ENCODE measurements around the gene RPLP2.

RPLP2 gene

DNA sequence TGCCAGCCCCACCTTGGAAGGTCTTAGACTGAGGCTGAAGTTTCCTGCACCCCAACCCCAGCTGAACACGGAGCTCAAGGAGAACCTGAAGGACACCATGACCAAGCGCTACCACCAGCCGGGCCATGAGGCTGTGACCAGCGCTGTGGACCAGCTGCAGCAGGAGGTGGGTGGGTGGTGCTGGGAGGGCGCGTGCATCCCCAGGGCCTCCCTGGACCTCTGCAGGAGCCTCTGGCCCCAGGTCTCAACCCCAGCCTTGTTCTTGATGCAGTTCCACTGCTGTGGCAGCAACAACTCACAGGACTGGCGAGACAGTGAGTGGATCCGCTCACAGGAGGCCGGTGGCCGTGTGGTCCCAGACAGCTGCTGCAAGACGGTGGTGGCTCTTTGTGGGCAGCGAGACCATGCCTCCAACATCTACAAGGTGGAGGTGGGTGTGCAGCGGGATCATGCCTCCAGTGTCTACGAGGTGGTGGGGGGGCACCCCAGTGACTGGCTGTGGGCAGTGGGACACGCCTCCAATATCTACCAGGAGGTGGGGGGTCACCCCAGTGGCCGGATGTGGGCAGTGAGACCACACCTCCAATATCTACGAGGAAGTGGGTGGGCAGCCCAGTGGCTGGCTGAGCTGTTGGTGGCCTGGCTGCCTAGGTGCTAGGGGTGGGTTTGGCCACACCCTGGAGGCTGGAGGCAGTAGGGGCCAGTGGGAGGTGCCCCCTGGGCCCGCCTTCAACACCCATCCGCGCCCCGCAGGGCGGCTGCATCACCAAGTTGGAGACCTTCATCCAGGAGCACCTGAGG is 27.6 kb downstream of the RPLP2 start:
- Histone ChIP-seq H2BK15ac (replicated peaks; ENCODE audit: low read depth) (no peak overlapping the region), H4K5ac (ENCODE audit: low read length) (no peak overlapping the region), H2BK120ac (ENCODE audit: low read depth, low read length) (no peak overlapping the region), H4K8ac (ENCODE audit: low read depth, low read length) (no peak overlapping the region), H3K9ac (ENCODE audit: low read length) (no peak overlapping the region), H3K4ac (ENCODE audit: low read depth, low read length) (no peak overlapping the region), H2BK5ac (ENCODE audit: low read length) (no peak overlapping the region), H3K23ac (ENCODE audit: low read length) (no peak overlapping the region), H3K4me1 (ENCODE audit: control insufficient read depth, low read depth, low read length) (peaks cover 3% of the 10 kb centered on the region), H3K27me3 (ENCODE audit: insufficient read depth, low read length, poor library complexity) (no peaks in the 10 kb centered on the region), H3K27ac (ENCODE audit: low read depth, low read length) (no peak overlapping the region), H3K36me3 (ENCODE audit: control insufficient read depth, insufficient read depth, low read length) (peaks cover 10% of the 10 kb centered on the region), H3K4me3 (ENCODE audit: low read length) (no peak overlapping the region), H3K56ac (ENCODE audit: low read length) (no peak overlapping the region), H3K79me1 (ENCODE audit: low read length) (peaks cover 9% of the 10 kb centered on the region), H3K79me2 (ENCODE audit: control insufficient read depth, insufficient read depth, low read length) (peaks cover 16% of the 10 kb centered on the region), H2AK5ac (ENCODE audit: low read length) (no peak overlapping the region), H3K4me2 (ENCODE audit: low read length) (no peak overlapping the region), H3K18ac (ENCODE audit: low read length) (no peak overlapping the region)
- no peak for DNase-seq
- no CpG with 5 or more reads among the region's 22 CpGs for WGBS (ENCODE audit: extremely low coverage, insufficient coverage, low lambda C conversion rate)

DNA sequence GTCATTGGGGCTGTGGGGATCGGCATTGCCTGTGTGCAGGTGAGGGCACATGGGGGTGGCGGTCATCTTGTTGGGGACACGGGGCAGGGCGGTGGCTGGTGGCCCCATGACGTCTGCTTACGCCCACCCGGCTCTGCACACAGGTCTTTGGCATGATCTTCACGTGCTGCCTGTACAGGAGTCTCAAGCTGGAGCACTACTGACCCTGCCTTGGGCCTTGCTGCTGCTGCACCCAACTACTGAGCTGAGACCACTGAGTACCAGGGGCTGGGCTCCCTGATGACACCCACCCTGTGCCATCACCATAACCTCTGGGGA is 28.2 kb downstream of the RPLP2 start:
- H3K27ac ChIP-seq (ENCODE audit: low read depth, low read length) = no peak overlapping the region
- no peak overlapping the region for H3K4me3 ChIP-seq (ENCODE audit: low read length)
- no peak overlapping the region for H2AK5ac ChIP-seq (ENCODE audit: low read length)
- peaks cover 16% of the 10 kb centered on the region for H3K79me2 ChIP-seq (ENCODE audit: control insufficient read depth, insufficient read depth, low read length)
- no peak overlapping the region for H2BK15ac ChIP-seq (replicated peaks; ENCODE audit: low read depth)
- no CpG with 5 or more reads among the region's 8 CpGs for WGBS (ENCODE audit: extremely low coverage, insufficient coverage, low lambda C conversion rate)
- no peak overlapping the region for H4K8ac ChIP-seq (ENCODE audit: low read depth, low read length)
- no peak for DNase-seq
- H2BK5ac ChIP-seq (ENCODE audit: low read length) = no peak overlapping the region
- no peak overlapping the region for H2BK120ac ChIP-seq (ENCODE audit: low read depth, low read length)
- no peak overlapping the region for H3K4me2 ChIP-seq (ENCODE audit: low read length)
- H3K79me1 ChIP-seq (ENCODE audit: low read length) = peaks cover 9% of the 10 kb centered on the region
- H3K9ac ChIP-seq (ENCODE audit: low read length) = no peak overlapping the region
- H4K5ac ChIP-seq (ENCODE audit: low read length) = no peak overlapping the region
- no peak overlapping the region for H3K23ac ChIP-seq (ENCODE audit: low read length)
- no peak overlapping the region for H3K4ac ChIP-seq (ENCODE audit: low read depth, low read length)
- H3K4me1 ChIP-seq (ENCODE audit: control insufficient read depth, low read depth, low read length) = peaks cover 3% of the 10 kb centered on the region
- no peak overlapping the region for H3K18ac ChIP-seq (ENCODE audit: low read length)
- peaks cover 10% of the 10 kb centered on the region for H3K36me3 ChIP-seq (ENCODE audit: control insufficient read depth, insufficient read depth, low read length)
- no peaks in the 10 kb centered on the region for H3K27me3 ChIP-seq (ENCODE audit: insufficient read depth, low read length, poor library complexity)
- H3K56ac ChIP-seq (ENCODE audit: low read length) = no peak overlapping the region

DNA sequence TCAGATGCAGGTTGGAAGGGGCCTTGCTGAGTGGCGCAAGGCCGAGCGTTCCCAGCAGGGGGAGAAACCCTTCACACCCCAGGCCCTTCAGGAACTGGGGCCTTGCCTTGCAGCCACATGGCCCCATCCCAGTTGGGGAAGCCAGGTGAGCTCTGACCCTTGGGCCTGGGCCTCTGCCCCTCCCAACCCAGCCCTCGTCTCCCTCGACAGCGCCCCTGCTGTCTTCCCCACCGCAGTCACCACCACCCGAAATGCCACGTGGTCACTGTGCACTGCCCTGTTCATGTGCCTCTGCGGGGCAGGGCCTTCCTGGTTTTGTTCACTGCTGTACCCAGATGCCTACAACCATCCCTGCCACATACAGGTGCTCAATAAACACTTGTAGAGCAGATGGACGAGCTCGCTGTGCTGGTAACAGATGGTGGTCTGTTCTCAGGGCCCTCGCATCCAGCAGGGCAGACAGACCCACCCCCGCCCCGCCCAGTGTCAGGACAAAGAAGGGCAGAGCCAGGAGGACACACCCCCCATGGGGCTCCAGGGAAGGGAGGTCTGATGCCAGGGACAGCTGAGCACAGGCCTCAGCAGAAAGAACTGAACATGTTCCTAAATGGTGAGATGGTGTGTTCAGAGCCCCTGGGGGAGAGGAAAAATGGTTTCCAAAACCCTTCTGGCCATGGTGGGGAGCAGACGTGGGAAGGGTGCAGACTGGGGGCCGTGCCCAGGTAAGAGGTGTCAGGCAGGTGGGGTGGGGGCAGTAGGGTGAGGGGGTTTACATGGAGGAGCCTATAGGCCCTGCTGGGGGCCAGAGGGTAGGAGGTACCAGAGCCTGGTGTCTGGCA is 28.9 kb downstream of the RPLP2 start:
- no CpG with 5 or more reads among the region's 17 CpGs for WGBS (ENCODE audit: extremely low coverage, insufficient coverage, low lambda C conversion rate)

DNA sequence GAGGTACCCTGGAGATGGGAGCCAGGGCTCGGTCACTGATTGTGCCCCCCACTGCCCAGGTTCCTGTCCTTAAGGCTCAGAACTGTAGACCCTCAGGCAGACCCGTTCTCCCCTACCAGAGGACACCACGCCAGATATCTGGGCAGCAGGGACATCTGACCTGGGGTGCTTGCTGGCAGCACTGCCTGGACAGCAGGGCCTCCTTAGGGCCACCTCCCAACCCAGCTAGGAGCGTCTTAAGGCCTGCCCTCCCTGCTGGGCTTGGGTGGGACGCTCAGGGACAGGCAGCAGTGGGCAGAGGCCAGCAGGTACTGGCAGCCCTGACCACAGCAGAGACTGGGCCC is 29.5 kb downstream of the RPLP2 start:
- H3K79me1 ChIP-seq (ENCODE audit: low read length) = peaks cover 9% of the 10 kb centered on the region
- H3K9ac ChIP-seq (ENCODE audit: low read length) = no peak overlapping the region
- no peak overlapping the region for H4K8ac ChIP-seq (ENCODE audit: low read depth, low read length)
- H3K27me3 ChIP-seq (ENCODE audit: insufficient read depth, low read length, poor library complexity) = no peaks in the 10 kb centered on the region
- H3K4ac ChIP-seq (ENCODE audit: low read depth, low read length) = no peak overlapping the region
- no peak for DNase-seq
- no peak overlapping the region for H4K5ac ChIP-seq (ENCODE audit: low read length)
- H3K56ac ChIP-seq (ENCODE audit: low read length) = no peak overlapping the region
- H3K4me1 ChIP-seq (ENCODE audit: control insufficient read depth, low read depth, low read length) = peaks cover 2% of the 10 kb centered on the region
- no peak overlapping the region for H3K18ac ChIP-seq (ENCODE audit: low read length)
- no peak overlapping the region for H3K4me3 ChIP-seq (ENCODE audit: low read length)
- H2BK5ac ChIP-seq (ENCODE audit: low read length) = no peak overlapping the region
- H3K23ac ChIP-seq (ENCODE audit: low read length) = no peak overlapping the region
- no peak overlapping the region for H3K27ac ChIP-seq (ENCODE audit: low read depth, low read length)
- peaks cover 10% of the 10 kb centered on the region for H3K36me3 ChIP-seq (ENCODE audit: control insufficient read depth, insufficient read depth, low read length)
- WGBS (ENCODE audit: extremely low coverage, insufficient coverage, low lambda C conversion rate) = no CpG with 5 or more reads among the region's 5 CpGs
- H3K4me2 ChIP-seq (ENCODE audit: low read length) = no peak overlapping the region
- H2AK5ac ChIP-seq (ENCODE audit: low read length) = no peak overlapping the region
- H2BK120ac ChIP-seq (ENCODE audit: low read depth, low read length) = no peak overlapping the region
- peaks cover 16% of the 10 kb centered on the region for H3K79me2 ChIP-seq (ENCODE audit: control insufficient read depth, insufficient read depth, low read length)
- H2BK15ac ChIP-seq (replicated peaks; ENCODE audit: low read depth) = no peak overlapping the region

More for the DNA sequence above, 28.9 kb downstream of the RPLP2 start:
- DNase-seq = no peak
- Histone ChIP-seq H3K79me2 (ENCODE audit: control insufficient read depth, insufficient read depth, low read length) (peaks cover 16% of the 10 kb centered on the region), H3K56ac (ENCODE audit: low read length) (peak overlapping the region; percentile 42), H3K36me3 (ENCODE audit: control insufficient read depth, insufficient read depth, low read length) (peaks cover 10% of the 10 kb centered on the region), H3K18ac (ENCODE audit: low read length) (no peak overlapping the region), H2AK5ac (ENCODE audit: low read length) (no peak overlapping the region), H3K4me1 (ENCODE audit: control insufficient read depth, low read depth, low read length) (peaks cover 3% of the 10 kb centered on the region), H2BK120ac (ENCODE audit: low read depth, low read length) (no peak overlapping the region), H3K4me3 (ENCODE audit: low read length) (no peak overlapping the region), H4K5ac (ENCODE audit: low read length) (no peak overlapping the region), H2BK5ac (ENCODE audit: low read length) (no peak overlapping the region), H3K9ac (ENCODE audit: low read length) (no peak overlapping the region), H3K23ac (ENCODE audit: low read length) (no peak overlapping the region), H3K4me2 (ENCODE audit: low read length) (no peak overlapping the region), H3K4ac (ENCODE audit: low read depth, low read length) (no peak overlapping the region), H4K8ac (ENCODE audit: low read depth, low read length) (no peak overlapping the region), H3K27ac (ENCODE audit: low read depth, low read length) (no peak overlapping the region), H3K27me3 (ENCODE audit: insufficient read depth, low read length, poor library complexity) (no peaks in the 10 kb centered on the region), H2BK15ac (replicated peaks; ENCODE audit: low read depth) (no peak overlapping the region), H3K79me1 (ENCODE audit: low read length) (peaks cover 9% of the 10 kb centered on the region)

DNA sequence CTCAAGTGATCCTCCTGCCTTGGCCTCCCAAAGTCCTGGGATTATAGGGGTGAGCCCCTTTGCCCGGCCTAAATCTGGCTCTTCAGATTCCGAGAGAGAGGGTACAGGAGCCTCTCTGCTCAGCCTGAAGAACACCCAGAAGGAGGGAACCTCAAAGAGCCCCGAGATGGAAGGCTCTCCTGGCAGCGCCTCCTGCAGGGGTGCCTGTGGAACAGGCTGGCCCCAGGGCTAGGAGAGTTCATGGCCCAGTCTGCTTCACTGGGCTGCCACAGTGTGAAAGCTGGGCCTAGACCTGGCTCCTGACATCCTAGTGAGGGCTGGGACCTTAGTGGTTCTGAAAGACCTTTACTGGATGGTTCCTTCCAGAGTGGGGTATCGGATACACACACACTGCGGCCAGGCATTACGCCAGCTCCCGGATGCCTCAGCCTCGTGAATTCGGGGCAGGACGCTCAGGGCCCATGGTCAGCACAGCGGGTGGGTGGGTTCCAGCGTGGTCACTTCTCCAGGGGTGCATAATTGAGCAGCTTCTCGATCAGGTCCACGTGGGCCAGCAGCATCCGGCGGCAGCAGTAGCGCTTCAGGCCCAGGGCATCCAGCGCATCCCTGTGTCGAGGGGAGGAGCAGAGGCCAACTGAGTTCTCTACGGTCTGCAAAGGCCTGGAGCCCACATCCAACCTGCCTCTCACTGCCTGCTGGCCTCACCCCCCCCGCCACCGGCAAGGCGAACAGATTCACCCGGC is 30.3 kb downstream of the RPLP2 start:
- no peak overlapping the region for H3K18ac ChIP-seq (ENCODE audit: low read length)
- H4K5ac ChIP-seq (ENCODE audit: low read length) = no peak overlapping the region
- no peak overlapping the region for H3K23ac ChIP-seq (ENCODE audit: low read length)
- peaks cover 10% of the 10 kb centered on the region for H3K36me3 ChIP-seq (ENCODE audit: control insufficient read depth, insufficient read depth, low read length)
- no peak overlapping the region for H3K9ac ChIP-seq (ENCODE audit: low read length)
- no peak overlapping the region for H3K56ac ChIP-seq (ENCODE audit: low read length)
- H3K27ac ChIP-seq (ENCODE audit: low read depth, low read length) = no peak overlapping the region
- H2BK15ac ChIP-seq (replicated peaks; ENCODE audit: low read depth) = no peak overlapping the region
- peaks cover 7% of the 10 kb centered on the region for H3K79me1 ChIP-seq (ENCODE audit: low read length)
- no CpG with 5 or more reads among the region's 25 CpGs for WGBS (ENCODE audit: extremely low coverage, insufficient coverage, low lambda C conversion rate)
- H3K4me3 ChIP-seq (ENCODE audit: low read length) = no peak overlapping the region
- H3K4ac ChIP-seq (ENCODE audit: low read depth, low read length) = no peak overlapping the region
- H3K4me2 ChIP-seq (ENCODE audit: low read length) = no peak overlapping the region
- no peak overlapping the region for H2BK5ac ChIP-seq (ENCODE audit: low read length)
- peaks cover 16% of the 10 kb centered on the region for H3K79me2 ChIP-seq (ENCODE audit: control insufficient read depth, insufficient read depth, low read length)
- H3K4me1 ChIP-seq (ENCODE audit: control insufficient read depth, low read depth, low read length) = peaks cover 4% of the 10 kb centered on the region
- H2AK5ac ChIP-seq (ENCODE audit: low read length) = no peak overlapping the region
- H4K8ac ChIP-seq (ENCODE audit: low read depth, low read length) = no peak overlapping the region
- H3K27me3 ChIP-seq (ENCODE audit: insufficient read depth, low read length, poor library complexity) = no peaks in the 10 kb centered on the region
- no peak overlapping the region for H2BK120ac ChIP-seq (ENCODE audit: low read depth, low read length)
- DNase-seq = no peak

All from mesendoderm (in vitro differentiated cells).